ENCODE results near the gene PCDHB9. TPM values are rescaled to one million over a fixed set of nuclear protein-coding genes. Genes with fewer than 3 reads are reported as not detected.
"Not testable (repeated sequence)": the region's sequence is repeated elsewhere in the genome, so short reads cannot be mapped to it uniquely, and the experiment has no call there.

Gene PCDHB9
- total RNA-seq, result 1.7 TPM

DNA sequence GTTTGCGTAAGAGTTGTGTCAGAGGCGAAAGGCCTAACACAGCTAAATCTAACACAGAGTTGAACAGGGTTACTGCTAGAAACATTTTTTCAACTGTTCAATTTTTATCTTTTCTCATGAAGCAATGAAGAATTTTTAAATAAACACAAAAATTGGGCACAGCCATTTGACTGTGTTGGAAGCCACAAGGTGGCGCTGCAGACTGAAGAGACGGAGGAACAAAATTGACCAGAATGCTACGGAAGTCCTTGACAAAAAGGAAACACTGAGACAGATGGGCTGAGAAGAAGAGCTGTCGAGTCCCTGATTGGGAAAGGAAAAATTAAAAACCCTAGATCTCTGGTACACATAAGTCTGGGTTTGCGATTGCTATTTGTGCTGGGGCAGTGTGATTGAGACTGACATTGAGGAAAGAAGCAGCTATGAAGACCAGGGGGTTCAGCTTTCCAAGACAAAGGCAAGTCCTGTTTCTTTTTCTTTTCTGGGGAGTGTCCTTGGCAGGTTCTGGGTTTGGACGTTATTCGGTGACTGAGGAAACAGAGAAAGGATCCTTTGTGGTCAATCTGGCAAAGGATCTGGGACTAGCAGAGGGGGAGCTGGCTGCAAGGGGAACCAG lies at the start of gene PCDHB9:
Gene PCDHB9, plus strand, starts transcription at position 265 of the 616 bp plus-strand sequence. Its CDS starts 158 bp downstream, at position 423.
- peak; percentile 20 for DNase-seq

GRCh38 chr5:141137346-141137745 lies 49.6 kb upstream of the PCDHB9 start:
- not testable (repeated sequence) for DNase-seq

DNA sequence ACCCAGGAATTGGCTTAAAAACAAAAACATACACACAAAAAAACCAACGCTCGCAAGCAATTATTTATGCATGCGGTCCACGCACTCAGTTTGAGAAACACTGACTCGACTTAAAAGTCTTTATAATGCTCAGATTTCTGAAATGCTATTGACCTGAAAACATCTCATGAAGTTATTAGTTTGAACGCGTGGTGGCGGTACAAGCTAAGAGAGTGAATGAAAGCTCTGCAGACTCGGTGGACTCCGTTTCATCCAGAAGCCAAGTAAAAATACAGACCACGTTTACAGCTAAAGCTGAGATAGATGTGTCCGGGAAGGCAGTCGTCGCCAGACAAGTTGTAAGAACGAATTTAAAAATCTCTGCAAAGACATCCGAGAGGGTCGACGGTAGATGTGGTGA lies 37.1 kb upstream of the PCDHB9 start, which contains the start of gene PCDHB6:
Gene PCDHB6, plus strand, starts transcription at position 246 of the 400 bp plus-strand sequence. CDS start 201 bp downstream, outside the sequence.
- peak; percentile 40 for DNase-seq

GRCh38 chr5:141150224-141150992 lies 36.6 kb upstream of the PCDHB9 start:
- no peak for DNase-seq

DNA sequence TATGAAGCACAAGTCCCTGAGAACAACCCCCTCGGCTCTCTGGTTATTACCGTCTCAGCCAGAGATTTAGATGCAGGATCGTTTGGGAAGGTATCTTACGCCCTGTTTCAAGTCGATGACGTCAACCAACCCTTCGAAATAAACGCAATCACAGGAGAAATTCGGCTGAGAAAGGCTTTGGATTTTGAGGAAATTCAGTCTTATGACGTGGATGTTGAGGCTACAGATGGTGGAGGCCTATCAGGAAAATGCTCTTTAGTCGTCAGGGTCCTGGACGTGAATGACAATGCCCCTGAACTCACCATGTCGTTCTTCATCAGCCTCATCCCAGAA lies 36.0 kb upstream of the PCDHB9 start:
- DNase-seq, result no peak

- not testable (repeated sequence) for DNase-seq
Measured at GRCh38 chr5:141151632-141152031, 35.3 kb upstream of the PCDHB9 start.

GRCh38 chr5:141152096-141152495 lies 34.9 kb upstream of the PCDHB9 start:
- not testable (repeated sequence) for DNase-seq

DNA sequence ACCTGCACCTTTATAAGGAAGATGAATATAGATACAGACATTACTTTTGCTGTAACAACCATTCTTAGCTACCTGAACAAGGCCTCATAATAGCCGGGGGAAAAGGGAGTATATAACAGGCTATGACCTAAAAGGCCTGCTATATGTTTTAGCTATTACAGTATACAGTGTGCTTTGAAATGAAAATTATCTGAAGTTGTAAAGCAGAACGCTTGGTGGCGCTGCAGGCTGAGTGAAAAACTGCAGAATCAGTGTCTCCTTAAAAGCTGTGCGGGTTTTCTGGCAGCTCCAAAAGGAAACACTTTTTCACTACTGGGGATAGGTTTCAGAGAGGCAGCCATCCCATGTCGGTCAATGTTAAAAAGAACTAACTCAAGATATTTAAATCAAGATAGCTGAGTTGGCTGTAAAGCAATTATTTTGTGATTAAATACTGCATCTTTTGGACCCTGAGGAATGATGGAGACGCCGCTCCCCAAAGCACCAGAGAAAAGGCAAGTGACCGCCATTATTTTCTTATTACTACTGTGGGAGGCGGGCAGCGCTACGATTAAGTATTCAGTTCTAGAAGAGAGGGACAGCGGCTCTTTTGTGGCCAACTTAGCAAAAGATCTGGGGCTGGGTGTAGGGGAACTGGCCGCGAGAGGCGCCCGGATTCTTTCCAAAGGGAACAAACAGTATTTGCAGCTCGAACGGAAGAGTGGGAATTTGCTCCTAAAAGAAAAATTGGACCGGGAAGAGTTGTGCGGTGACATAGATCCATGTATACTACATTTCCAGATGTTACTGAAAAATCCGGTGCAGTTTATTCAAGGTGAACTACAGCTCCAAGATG lies 31.2 kb upstream of the PCDHB9 start:
- DNase-seq, result no peak

- not testable (repeated sequence) for DNase-seq
Measured at GRCh38 chr5:141157356-141157755, 29.6 kb upstream of the PCDHB9 start.

DNA sequence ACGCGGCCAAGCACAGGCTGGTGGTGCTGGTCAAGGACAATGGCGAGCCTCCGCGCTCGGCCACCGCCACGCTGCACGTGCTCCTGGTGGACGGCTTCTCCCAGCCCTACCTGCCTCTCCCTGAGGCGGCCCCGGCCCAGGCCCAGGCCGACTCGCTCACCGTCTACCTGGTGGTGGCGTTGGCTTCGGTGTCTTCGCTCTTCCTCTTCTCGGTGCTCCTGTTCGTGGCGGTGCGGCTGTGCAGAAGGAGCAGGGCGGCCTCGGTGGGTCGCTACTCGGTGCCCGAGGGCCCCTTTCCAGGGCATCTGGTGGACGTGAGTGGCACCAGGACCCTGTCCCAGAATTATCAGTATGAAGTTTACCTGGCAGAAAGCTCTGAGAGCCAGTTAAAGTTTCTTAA lies 29.1 kb upstream of the PCDHB9 start:
- not testable (repeated sequence) for DNase-seq

DNA sequence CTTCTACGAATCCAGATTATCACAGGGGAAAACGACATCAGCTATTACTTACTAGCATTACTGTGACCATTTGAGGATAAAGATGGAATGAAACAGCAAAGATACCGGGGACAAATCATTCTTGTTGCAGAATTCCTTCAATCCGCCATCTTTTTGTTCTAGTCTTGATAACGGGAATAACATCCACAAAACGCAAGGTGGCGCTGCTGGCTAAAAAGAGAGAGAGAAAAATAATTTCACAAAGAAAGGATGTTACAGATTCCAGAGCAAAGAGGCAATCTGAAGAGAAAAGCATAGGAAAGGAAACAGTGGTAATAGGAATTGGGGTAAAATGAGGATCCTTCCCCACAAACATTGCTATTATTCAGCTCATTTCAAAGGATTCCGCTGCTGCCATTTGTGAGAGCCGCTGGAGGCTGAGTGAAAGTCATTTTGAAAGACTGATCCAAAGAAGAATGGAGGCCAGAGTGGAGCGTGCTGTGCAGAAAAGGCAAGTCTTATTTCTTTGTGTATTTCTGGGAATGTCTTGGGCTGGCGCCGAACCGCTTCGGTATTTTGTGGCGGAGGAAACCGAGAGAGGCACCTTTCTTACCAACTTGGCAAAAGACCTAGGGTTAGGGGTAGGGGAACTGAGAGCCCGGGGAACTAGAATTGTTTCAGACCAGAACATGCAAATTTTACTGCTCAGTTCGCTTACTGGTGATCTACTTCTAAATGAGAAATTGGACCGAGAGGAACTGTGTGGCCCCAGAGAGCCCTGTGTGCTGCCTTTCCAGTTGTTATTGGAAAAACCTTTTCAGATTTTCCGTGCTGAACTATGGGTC lies 14.4 kb upstream of the PCDHB9 start, which contains the start of gene PCDHB7:
Gene PCDHB7, plus strand, starts transcription at position 264 of the 824 bp plus-strand sequence. Its CDS starts 192 bp downstream, at position 456.
- peak; percentile 54 for DNase-seq

- not testable (repeated sequence) for DNase-seq
Measured at GRCh38 chr5:141174291-141175104, 12.5 kb upstream of the PCDHB9 start.

DNA sequence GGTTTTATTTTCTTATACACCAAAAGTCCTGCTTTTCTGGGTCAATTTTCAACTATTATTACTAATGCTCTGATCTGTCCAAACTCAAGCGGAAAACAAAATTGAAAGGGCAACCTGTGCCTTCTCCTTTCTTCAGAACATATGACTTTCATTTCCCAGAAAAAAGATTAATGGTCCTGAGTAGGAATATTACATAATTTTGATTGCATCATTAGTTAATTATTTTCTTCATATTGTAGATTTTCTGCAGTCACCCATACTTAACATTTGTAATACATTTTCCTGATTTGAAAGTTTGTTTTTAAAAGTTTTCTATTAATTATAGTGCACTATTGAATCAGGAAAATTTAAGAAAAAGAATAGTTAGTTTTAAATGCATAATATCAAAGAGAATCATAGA lies 11.0 kb upstream of the PCDHB9 start:
- no peak for DNase-seq

DNA sequence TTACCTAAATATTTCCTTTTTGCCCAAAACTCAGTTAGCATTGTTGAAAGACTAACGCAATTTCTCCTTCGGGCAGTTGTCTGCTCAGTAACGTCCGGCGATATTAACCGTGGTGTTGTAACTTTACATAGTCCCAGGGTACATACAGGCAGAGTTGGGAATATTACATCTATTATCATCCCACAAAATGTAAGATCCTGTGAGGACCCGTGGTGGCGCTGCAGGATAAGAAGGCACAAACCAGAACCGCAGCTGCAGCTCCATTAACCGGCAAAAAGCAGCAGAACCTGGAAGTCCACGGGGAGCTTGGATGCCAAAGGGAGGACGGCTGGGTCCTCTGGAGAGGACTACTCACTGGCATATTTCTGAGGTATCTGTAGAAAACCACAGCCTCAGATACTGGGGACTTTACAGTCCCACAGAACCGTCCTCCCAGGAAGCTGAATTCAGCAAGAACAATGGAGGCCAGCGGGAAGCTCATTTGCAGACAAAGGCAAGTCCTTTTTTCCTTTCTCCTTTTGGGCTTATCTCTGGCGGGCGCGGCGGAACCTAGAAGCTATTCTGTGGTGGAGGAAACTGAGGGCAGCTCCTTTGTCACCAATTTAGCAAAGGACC lies 9.3 kb upstream of the PCDHB9 start, which contains the start of gene PCDHB8:
Gene PCDHB8, plus strand, starts transcription at position 214 of the 615 bp plus-strand sequence. Its CDS starts 245 bp downstream, at position 459.
- not testable (repeated sequence) for DNase-seq

DNA sequence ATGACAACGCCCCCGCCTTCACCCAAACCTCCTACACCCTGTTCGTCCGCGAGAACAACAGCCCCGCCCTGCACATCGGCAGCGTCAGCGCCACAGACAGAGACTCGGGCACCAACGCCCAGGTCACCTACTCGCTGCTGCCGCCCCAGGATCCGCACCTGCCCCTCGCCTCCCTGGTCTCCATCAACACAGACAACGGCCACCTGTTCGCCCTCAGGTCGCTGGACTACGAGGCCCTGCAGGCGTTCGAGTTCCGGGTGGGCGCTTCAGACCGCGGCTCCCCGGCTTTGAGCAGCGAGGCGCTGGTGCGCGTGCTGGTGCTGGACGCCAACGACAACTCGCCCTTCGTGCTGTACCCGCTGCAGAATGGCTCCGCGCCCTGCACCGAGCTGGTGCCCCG lies 7.6 kb upstream of the PCDHB9 start:
- not testable (repeated sequence) for DNase-seq

GRCh38 chr5:141179876-141180275 lies 7.1 kb upstream of the PCDHB9 start:
- DNase-seq, result not testable (repeated sequence)

DNA sequence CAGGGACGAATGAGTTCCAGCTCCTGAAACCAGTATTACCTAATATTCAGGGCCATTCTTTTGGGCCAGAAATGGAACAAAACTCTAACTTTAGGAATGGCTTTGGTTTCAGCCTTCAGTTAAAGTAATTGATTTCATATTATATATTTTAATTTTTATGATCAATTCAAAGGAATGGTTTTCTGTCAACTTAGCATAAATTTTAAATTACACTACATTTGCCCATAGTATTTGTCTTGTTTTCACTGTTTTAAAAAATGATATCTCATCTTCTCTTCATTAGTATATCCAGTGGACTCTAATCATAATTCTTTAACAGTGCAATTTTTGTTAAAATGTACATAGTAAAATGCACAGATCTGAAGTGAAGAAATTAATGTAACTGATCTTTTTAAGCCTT lies 6.6 kb upstream of the PCDHB9 start:
- DNase-seq, result no peak

DNA sequence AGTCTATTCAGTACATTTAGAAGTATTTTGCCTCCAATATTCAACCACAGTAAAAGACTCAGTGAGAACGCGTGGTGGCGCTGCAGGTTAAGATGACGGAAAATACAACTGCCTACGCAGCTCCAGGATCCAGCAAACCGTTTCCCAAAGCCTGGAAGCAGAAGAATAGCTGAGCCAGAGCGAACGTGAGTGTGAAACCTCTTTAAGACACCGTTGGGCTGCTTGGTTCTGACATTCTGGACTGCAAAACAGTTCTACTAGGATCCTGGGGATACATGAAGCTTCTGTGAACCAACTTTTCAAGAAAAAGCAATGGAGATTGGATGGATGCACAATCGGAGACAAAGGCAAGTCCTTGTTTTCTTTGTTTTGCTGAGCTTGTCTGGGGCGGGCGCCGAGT lies 4.7 kb upstream of the PCDHB9 start, which contains the start of gene PCDHB16:
Gene PCDHB16, plus strand, starts transcription at position 140 of the 400 bp plus-strand sequence. Its CDS starts 173 bp downstream, at position 313.
- DNase-seq, result peak; percentile 65

DNA sequence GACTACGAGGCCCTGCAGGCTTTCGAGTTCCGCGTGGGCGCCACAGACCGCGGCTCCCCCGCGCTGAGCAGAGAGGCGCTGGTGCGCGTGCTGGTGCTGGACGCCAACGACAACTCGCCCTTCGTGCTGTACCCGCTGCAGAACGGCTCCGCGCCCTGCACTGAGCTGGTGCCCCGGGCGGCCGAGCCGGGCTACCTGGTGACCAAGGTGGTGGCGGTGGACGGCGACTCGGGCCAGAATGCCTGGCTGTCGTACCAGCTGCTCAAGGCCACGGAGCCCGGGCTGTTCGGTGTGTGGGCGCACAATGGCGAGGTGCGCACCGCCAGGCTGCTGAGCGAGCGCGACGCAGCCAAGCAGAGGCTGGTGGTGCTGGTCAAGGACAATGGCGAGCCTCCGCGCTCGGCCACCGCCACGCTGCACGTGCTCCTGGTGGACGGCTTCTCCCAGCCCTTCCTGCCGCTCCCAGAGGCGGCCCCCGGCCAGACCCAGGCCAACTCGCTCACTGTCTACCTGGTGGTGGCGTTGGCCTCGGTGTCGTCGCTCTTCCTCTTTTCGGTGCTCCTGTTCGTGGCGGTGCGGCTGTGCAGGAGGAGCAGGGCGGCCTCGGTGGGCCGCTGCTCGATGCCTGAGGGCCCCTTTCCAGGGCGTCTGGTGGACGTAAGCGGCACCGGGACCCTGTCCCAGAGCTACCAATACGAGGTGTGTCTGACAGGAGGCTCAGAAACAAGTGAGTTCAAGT lies 2.7 kb upstream of the PCDHB9 start:
- not testable (repeated sequence) for DNase-seq

Data from tongue (tissue), 2 donors.